HuH-7.5 (cell line): ENCODE results near the gene ZNF521.

Experiments
- DNase-seq: peaks from one replicate; pipeline ENCODE4 v3.0.0; 2011; ENCODE audit warnings: low spot score

ZNF521 gene

GRCh38 chr18:25248755-25249154 is 103.2 kb downstream of the ZNF521 start:
- no peak for DNase-seq

GRCh38 chr18:25247725-25248124 is 104.2 kb downstream of the ZNF521 start:
- DNase-seq = no peak

- DNase-seq = no peak
These were observed 106.9 kb downstream of the ZNF521 start for GRCh38 chr18:25244924-25245698.

GRCh38 chr18:25244170-25244569 is 107.8 kb downstream of the ZNF521 start:
- no peak for DNase-seq

- no peak for DNase-seq
These were observed 108.2 kb downstream of the ZNF521 start for GRCh38 chr18:25243754-25244153.

- no peak for DNase-seq
These were observed 108.7 kb downstream of the ZNF521 start for GRCh38 chr18:25243257-25243656.

GRCh38 chr18:25240420-25240770 is 111.6 kb downstream of the ZNF521 start:
- DNase-seq = no peak

- DNase-seq = no peak
These were observed 112.2 kb downstream of the ZNF521 start for GRCh38 chr18:25239581-25240419.

GRCh38 chr18:25239151-25239550 is 112.8 kb downstream of the ZNF521 start:
- DNase-seq = no peak

GRCh38 chr18:25237571-25238267 is 114.2 kb downstream of the ZNF521 start:
- DNase-seq = no peak

- no peak for DNase-seq
These were observed 115.2 kb downstream of the ZNF521 start for GRCh38 chr18:25236736-25237135.

GRCh38 chr18:25235401-25236042 is 116.4 kb downstream of the ZNF521 start:
- no peak for DNase-seq

GRCh38 chr18:25234740-25235345 is 117.1 kb downstream of the ZNF521 start:
- no peak for DNase-seq

GRCh38 chr18:25234322-25234639 is 117.7 kb downstream of the ZNF521 start:
- DNase-seq = no peak

GRCh38 chr18:25233528-25234321 is 118.2 kb downstream of the ZNF521 start:
- no peak for DNase-seq

- no peak for DNase-seq
These were observed 120.7 kb downstream of the ZNF521 start for GRCh38 chr18:25231327-25231691.

- no peak for DNase-seq
These were observed 121.2 kb downstream of the ZNF521 start for GRCh38 chr18:25230658-25231326.

GRCh38 chr18:25229920-25230319 is 122.0 kb downstream of the ZNF521 start:
- no peak for DNase-seq

- DNase-seq = no peak
These were observed 122.9 kb downstream of the ZNF521 start for GRCh38 chr18:25229081-25229480.

- DNase-seq = no peak
These were observed 123.6 kb downstream of the ZNF521 start for GRCh38 chr18:25228410-25228809.

- no peak for DNase-seq
These were observed 126.8 kb downstream of the ZNF521 start for GRCh38 chr18:25225151-25225550.
